HG02763 (cell line): ENCODE measurements around the gene VWF.

Experiments
- ATAC-seq: cut with Tn5 transposase; IDR thresholded peaks from one replicate; pipeline ENCODE4 v1.9.1; 2021; ENCODE audit warnings: mild to moderate bottlenecking, moderate library complexity; ENCODE audit not compliant: unreplicated experiment

Gene VWF

DNA sequence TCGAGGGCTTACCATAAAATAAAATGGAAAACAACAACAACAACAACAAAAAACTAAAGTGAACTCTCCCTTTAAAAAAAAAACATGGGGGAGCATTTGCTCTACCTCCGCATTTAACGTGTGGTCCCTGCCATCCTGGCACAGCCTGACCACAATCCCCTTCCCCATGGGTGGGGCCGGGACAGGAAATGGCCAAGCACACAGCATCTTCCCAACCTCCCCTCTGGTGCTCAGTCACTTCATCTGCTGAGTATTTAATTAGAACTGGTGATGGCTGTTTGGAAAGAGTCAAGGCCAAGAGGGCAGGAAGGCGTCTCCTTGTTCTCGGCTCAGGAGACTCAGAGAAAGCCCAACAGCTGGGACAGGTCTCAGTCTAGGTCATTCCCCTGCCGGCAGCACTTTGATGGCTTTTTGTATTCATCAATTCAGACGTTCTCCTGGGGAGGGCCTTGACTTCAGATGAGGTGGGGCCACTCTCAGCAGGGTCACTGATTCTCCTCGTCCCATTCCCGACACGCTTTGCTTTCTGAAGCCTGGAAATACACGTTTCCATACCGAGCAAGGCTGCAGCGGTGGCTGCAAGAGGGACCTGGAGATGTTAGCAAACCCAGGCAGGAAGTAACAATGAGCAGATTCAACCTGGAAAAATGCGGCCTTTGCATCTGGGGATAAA is 223.8 kb downstream of the VWF start:
- ATAC-seq = no peak

DNA sequence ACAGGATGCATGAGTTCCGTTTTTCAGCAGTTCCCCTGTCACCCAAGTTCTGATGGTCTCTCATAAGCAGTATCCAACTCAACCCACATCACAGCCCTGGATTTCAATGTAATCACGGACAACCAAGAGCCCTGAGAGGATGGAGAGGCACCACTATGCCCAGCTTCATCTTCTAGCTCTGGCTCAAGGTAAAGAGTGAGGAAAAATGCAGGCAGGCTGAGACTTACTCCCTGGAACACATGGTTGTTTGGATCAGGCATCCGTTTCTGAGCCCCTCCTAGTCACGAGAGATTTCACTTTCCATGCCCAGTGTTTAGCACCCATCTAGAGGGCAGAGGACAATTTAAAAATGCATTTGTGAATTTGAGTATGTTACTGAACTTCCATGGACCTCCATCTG is 224.4 kb downstream of the VWF start:
- no peak for ATAC-seq

DNA sequence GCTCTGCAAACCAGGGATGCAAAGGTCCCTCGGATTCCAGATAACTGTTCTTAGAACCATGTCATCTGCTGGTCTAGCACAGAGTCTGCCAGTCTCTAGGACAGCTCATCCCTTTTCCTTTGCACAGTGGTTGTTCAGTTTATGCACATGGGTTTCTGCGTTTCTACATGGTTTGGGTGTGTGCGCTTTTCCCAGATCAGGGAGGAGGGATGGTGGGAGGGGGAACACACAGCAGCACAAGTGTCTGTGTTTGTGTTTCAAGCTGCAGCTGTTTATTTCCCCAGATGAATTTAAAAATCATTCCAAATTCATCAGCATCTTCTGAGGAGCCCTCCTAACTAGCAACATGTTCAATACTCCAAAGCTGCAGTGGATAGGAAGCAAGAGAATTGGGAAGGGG is 224.8 kb downstream of the VWF start:
- ATAC-seq = no peak

DNA sequence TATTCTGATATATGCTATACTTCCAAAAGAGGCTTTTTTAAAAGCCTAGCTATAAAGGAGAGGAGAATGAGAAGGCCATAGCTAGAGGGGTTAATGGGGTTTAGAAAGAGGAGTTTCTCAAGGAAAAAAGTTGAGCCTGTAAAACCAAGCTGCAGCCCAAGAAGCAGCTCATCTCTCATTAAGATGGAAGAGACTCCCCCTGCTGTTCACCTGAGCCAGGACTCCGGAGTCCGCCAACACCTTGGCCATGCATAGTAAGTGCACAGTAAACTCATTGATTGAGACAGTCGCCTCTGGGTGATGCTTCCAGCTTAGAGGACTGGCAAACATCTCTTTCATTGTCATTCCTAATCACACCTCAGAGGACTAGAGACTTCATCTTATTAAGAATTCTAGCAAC is 225.6 kb downstream of the VWF start:
- no peak for ATAC-seq
